EL (cell line): Measurements from ENCODE around the gene RNF130.
"Not testable (repeated sequence)": the region's sequence is repeated elsewhere in the genome, so short reads cannot be mapped to it uniquely, and the experiment has no call there.

Experiments used
- DNase-seq: peaks from one replicate; pipeline ENCODE4 v3.0.0-alpha.2; 2016

RNF130 gene

DNA sequence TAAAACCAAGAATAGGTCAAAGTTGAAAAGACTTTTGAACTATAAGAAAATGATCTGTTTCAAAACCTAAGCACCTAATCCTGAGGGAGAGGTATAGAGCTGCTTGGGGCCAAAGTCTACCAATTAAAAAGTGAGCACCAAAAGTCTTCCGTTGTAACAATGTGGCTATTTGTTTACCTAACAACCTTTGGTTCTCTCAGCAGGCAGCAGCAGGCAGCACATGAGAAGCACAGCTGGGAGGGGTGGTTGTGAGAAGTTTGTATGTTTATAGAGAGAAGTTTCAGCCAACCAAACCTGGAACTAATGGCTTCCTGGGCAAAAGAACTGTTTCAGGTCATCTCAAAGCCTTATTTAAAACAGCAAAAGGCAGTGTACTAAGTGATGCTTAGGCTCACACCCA lies 104.1 kb downstream of the RNF130 start:
- DNase-seq = no peak

DNA sequence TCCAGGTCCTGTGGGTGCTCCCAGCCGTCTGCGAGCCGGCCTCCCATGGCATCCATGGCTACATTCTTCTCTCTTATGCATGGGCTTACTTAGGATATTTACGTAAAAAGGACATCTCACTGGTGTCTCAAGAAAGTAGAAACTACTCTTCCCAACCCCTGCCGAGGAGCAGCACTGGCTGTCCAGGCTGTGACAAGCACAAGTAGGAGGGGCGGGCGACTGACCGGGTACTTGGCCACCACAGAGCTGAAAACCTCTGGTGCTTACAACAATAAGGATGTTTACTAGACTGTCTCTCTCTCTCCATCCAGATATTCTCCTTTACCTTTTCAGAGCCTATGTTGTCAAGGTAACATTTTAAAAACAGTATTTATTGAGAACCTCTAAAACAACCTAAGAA lies 107.5 kb downstream of the RNF130 start:
- DNase-seq = no peak

DNA sequence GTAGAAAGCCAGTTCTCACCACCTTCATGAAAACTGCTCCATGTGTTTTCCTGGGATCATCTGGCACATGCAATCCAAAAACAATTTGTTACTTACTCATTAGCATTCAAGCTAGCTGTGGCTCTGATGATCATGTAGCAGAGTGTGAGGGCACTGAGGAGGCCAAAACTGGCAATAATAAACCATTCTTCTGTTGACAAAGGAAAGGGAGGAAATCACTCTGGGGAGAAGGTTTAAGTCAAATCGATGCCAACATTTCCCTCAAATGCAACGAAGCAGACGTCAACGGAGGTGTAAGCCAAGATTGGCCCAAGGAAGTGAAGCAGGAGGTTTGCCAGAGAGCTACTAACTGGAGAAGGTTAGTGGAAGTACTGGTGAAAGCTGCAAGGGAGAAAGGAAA lies 108.2 kb downstream of the RNF130 start:
- no peak for DNase-seq

DNA sequence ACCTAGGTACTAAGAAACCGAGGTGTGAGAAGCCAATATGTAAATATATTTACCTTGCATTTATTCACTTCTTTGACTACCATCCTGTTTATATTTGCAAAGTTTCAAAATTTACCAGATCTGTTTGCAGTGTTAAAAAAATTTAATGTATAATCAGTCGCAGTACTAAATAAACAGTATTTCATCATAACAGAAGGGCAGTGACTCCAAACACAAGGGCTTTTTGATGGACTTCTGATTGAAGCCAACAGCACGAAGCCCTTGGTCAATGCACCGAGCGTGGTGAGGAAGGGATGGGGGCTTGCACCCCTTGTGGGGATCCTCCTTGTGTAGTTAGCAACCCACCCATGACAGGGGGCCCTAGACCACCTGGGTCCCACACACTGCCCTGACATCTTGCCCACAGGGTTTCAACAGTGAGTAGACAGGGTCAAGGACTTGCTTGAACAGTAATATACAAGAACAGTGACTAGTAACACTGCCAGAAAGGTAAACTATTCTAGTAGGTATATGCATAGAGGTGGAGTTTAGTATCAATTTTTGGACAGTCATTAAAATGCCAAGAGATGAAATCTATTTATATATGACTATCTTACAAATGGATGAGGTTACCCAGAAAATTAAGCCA lies 111.2 kb downstream of the RNF130 start:
- no peak for DNase-seq

DNA sequence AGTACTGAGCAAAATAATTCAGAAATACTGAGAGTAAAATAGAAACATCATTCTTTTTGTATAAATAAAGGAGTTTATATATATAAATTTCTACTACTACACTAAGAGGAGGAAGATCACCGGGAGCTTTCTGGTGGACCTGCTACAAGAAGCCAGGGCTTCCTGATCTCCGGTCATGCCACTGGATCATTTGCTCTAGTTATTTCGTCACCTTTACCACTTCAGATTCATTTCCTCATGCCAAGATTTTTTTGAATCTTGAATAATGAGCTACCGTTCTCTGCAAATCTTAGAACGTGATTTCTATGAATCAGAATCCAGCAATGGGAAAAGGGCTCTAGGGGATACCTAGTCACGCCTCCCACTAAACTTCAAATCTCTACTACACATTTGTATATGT lies 111.9 kb downstream of the RNF130 start:
- DNase-seq = no peak

DNA sequence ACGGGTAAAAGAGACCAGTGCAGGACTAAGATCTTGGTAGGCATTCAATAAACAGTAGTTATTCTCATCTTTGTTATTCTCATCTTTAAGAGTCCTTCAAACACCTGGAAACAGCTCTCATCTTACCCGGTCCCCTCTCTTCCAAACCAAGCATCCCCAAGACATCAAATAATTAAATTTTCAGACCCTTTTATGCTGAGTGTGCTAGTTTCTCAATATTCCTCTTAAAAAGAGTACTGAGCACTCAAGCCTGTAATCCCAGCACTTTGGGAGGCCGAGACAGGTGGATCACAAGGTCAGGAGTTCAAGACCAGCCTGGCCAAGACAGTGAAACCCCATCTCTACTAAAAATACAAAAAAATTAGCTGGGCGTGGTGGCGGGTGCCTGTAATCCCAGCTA lies 112.4 kb downstream of the RNF130 start:
- not testable (repeated sequence) for DNase-seq

DNA sequence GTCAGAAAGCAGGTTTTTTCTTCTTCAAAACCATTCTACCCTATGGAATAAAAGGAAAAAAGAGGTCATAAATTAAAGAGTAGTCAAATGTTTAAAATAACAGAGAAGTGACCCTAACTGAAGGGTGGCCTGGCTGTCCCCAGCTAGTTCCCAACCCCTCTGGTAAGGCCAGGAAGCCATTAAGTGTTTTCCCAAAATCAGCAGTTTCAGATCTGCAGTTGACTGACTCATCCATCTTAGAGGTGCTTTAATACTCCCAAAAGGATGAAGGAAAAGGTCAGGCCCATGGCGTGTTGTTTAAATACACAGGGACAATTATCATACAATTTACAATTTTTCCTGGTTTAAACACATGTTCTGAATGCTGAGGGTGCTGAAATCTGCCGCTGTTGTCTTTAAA lies 115.9 kb downstream of the RNF130 start:
- no peak for DNase-seq

DNA sequence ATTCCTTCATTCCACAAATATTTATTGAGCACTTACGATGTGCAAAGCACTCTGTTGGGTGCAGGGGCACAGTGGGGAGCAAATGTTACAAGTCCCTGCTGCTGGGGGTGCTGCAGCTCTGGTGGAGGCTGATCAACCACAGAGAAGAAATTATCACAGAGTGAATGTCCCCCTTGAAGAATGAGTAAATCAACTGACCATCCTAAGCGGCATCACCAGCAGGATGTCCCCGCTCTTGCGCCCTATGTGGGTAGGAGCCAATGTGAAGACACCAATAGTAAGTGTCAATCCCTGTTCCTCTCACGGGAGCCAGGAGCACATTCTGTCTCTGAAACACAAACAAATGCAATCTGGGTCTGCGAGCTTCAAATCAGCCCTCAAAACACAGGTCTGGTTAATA lies 116.5 kb downstream of the RNF130 start:
- DNase-seq = no peak

DNA sequence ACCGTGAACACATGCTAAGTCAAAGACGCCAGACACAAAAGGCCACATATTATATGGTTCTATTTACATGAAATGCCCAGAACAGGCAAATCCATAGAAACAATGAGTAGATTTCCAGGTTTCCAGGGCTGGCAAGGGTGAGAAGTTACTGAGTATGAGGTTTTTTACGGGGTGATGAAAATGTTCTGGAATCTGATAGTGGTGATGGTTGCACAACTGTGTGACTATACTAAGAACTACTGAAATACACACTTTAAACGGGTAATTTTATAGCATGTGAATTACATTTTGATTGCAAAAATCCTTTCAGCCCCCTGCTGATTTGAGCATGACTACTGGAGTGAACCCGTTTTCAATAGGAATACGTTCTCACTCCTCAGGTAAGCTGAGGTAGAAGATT lies 117.1 kb downstream of the RNF130 start:
- DNase-seq = peak; percentile 20

DNA sequence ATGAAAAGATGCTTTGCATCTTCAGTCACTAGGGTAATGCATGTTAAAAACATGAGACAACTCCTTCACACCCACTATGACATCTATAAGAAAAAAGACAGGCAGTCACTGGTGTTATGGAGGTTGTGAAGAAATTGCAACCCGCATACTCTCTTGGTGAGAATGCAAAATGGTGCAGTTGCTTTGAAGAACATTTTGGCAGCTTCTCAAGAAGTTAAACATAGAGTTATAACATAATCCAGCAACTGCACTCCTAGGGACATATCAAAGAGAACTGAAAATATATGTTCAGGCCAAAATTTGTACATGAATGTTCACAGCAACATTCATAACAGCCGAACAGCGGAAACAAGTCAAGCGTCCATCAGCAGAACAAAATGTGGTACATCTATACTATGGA lies 117.6 kb downstream of the RNF130 start:
- DNase-seq = no peak

DNA sequence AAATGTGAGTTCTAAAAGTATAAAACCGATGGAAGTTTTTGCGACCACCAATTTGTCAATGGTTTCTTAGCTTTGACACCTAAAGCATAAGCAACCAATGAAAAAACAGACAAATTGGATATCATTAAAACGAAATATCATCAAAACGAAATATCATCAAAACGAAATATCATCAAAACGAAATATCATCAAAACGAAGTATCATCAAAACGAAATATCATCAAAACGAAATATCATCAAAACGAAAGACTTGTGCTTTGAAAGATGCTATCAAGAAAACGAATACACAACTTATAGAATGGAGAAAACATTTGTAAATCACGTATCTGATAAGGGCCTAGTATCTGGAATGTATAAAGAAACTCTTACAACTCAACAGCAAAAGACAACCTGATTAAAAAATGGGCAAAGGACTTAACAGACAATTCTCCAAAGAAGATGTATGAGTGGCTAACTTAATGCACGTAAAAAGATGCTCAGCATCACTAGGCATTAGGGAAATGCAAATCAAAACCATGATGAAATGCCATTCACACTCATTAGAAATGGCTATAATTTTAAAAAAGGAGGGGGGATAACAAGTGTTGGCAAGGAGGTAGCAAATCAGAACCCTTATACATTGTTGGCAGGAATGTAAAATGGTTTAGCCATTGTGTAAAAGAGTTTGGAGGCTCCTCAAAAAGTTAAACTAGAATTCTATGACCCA lies 134.4 kb downstream of the RNF130 start:
- DNase-seq = no peak

DNA sequence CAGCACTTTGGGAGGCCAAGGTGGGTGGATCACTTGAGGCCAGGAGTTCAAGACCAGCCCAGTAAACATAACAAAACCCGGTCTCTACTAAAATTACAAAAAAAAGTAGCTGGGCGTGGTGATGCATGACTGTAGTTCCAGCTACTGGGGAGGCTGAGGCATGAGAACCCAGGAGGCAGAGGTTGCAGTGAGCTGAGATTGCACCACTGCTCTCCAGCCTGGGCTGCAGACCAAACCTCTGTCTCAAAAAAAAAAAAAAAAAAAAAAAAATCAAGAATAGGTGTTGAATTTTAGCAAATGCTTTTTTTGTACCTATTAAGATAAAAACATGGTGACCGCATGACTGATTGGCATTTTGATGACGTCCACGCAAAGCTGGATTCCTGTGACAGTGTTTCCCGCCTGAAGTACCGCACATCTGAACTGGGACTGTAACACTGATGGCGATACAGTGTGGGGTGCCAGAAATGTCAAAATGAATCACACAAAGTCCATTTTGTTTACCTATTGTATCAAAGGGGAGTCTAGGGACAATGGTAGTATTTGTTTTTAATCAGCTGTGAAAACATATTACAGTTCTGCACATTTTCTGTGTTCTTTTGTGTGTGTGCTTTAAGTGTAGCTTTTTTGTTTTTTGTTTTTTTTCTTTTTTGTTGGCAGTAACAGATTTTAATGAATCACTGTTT lies 140.6 kb downstream of the RNF130 start:
- DNase-seq = no peak

DNA sequence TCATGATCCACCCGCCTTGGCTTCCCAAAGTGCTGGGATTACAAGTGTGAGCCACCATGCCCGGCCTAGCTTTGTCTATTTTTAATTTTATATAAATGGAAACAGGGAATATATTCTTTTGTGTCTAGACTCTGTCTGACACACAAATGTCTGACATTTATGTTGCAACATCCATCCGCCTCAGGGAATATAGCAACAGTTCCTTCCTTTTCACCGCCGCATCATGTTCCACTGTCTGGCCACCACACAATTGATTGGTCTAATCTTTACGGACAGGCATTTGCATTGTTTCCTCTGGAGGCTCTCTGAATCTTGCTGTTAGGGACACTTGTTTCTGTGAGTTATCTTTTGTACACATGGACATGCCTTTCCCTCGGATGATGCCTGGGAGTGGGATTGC lies 143.7 kb downstream of the RNF130 start:
- DNase-seq = no peak

DNA sequence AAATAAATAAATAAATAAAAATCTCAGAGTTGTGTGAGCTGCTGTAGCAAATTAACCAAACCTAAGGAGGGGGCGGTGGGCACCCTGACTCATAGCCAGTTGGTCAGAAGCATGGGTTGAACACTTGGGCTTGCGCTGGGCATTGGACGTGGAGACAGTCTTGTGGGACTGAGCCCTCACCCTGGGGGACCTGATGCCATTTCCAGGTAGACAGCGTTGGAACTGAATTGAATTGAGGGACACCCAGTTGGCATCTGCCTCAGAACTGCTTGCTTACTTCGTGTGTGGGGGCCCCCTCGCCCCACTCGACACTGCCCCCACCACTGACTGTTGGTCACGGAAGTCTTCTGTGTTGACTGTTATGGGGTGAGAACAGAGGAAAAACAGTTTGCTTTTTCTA lies 144.9 kb downstream of the RNF130 start:
- DNase-seq = no peak

DNA sequence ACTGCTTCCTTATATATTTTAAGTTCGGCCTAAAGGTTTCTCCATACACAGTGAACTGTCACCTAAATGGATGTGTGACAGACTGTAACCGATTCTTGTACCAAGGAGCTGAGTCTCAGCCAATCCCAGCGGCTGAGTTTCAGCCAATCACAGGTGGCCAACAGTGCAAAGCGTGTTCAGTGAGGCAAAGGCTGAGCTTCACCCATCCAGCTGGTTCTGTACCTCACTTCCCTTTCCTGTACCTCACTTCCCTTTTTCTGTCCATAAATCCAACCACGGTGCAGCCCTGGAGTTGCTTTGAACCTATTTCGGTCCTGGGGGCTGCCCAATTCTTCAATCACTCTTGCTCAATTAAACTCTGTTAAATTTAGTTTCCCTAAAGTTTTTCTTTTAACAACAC lies 148.1 kb downstream of the RNF130 start:
- DNase-seq = no peak

DNA sequence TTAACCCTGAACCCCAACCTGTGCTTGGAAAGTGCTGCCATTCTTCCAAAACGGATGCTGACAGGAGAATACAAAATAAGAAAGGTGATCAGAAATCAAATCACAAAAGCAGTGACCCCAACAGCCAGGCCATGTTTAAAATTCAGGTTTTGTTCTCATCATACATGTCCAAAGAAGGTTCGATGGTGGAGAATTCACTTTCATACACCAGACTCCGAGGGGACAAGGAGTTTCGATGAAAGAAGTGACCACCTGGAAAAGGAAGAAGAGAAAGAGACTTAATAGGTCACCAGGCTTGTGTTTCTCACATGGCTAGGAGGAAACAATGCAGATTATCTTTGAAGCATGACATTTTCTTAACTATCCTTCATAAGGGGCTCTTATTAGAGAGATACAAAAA lies 151.4 kb downstream of the RNF130 start:
- no peak for DNase-seq

DNA sequence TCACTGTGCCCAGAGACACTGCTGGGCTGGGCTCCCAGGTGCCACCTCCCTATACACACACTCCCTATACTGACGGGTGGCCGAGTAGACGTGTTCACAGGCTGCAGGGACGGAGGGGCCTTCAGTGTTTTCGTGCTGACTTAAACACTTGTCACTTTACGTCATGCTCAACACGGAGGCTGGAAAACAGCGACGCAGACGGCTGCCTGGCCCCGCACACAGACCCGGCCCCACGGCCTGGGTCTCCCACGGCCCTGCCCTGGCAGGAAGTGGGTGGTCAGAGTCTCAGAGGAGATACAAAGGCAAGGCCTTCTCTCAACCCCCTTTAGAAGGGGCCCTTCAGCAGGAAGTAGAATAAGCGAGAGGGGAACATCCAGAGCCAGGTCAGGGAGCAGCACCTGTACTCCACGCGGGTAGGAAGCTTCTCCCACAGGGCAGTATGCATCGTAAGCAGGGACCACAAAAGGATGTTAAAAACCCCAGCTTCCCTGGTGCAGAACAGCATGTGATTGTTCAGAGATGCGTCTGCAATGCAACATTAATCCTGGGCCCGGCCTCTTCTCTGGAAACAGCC lies 152.0 kb downstream of the RNF130 start:
- DNase-seq = no peak

DNA sequence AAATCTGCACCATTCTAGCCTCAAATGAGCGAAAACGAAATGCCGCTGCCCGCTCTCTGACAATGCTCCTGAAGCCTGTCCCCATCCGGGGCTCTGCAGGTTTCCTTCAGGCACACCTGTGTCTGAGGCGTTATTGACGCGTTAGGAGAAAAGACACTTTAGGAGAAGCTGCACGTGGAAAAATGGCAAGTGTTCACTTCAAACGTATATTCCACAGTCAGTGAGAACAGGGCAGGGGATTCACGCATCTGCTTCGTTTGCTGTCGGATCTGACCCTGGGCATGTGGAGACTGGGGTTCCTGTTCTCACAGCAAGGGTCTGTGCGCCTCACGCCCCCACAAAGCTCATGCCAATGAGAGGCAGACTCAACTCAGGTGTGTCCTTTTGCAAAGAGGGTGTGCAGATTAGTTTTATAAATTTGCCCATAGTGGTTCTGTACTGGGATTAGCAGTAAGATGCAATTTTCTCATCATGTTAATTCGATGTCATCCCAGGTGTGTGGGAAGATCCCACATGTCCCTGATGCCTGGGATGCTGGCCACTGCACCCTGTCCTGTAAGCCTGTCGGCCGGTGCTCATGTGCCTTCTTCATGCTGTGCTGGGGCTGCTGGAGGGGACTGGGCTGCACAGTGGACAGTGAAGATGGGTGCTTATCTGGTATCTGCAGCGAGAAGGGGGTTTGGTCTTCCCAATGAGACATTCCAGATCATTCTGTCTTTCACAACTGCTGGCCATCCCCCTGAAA lies 152.6 kb downstream of the RNF130 start:
- DNase-seq = no peak

DNA sequence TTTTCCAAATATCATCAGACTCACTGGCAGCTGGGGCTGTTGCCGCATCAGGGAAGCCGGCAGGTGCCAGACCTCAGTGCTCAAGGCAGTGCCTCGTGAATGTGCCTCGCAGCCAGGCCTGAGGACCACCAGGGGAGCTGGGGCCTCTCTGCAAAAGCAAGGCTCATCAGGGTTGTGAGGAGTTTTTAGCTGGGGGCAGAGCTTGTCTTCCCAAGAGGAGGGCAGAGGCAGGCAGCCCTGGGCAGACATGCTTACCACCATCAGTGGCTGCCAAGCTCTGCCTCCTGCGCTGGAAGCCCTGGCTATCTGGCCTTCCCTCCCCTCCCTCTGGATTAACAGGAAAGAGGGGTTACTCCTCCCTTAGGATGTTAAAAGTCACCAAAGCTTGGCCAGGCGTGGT lies 155.0 kb downstream of the RNF130 start:
- no peak for DNase-seq

DNA sequence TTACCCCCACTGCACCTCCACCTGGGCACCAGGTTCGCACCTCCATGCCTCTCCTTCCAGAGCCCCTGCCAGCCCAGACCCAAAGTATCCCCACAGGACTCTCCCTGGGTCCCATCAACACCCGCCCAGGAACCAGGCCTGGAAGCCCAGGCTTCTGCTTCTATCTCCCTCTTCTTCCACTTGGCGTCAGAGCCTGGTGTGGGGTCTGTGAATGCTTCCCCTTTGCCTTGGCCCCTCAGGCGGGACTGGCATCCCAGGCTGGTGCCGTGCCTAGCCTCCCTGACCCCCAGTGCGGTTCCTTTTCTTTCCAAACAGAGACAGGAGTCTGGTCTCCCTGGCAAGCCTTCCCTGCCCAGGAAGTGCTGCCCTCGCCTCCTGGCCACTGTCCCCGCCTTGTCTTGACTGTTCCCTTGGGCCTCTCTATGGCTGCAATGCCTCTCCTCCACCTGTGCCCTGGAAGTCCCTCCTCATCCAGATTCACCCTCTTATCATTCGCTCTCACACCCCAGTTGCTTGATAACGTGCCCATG lies 156.1 kb downstream of the RNF130 start:
- DNase-seq = no peak

DNA sequence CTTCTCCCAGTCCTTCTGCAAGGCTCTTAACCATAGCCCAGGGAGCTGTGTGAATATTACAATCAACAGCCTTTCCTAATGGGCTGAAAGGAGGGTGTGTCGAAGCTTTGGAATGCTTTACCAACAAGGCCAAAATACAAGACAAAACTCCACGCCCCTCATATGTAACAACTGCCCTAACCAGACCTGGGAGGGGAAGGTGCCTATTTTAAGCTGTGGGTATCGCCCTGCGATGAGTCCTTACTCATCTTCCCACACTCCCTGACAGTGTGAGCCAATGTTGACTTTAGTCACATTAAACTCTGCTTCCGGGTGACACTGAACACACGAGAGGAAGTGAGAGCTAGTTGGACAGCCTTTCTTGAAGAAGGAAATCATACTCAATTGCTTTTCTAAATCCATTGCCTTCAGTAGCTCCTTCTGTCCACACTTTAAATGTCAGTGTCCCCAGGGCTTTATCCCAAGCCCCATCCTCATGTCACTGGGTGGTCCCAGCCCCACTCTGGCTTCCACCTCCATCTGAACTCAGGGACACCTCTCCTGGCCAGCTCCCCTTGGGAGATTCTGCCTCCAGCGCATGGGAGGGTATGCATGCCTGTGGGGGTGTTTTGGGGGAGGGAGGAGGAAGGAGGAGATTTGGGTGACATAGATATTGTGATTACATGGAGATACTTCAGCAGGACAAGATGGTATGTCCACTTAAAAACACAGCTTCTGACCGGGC lies 157.4 kb downstream of the RNF130 start:
- DNase-seq = peak; percentile 66

DNA sequence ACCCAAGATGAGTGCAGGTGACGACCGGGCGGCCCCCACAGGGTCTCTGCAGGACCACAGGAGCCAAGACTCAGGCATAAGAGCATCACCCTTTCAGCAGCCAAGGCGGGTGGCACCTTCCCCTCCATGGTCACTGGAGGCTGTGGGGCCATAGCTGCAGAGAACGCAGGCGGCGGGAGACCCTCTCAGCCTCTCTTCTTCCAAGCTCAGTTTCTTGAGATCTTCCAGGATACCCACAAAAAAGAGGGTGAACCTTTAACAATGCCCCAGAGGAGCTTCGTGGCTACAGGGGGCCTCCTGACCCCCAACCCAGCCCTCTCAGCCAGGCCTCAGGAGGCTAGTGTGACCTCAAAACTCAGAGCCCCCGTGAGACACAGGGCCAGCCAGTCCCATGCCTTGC lies 158.1 kb downstream of the RNF130 start:
- DNase-seq = no peak
